ENCODE data around the gene UACA. TPM values are rescaled to one million over a fixed set of nuclear protein-coding genes. Genes with fewer than 3 reads are reported as not detected.

UACA gene
- total RNA-seq, 2 donors from 2014 or later = 49.7 to 67.1 TPM

- DNase-seq = no peak
- Mint-ChIP-seq H3K36me3 (ENCODE audit: low read depth) (no peaks in the 10 kb centered on the region), H3K4me1 (peaks cover 4% of the 10 kb centered on the region), H3K27me3 (ENCODE audit: insufficient read depth) (peaks cover 1% of the 10 kb centered on the region), H3K9me3 (no peaks in the 10 kb centered on the region), H3K27ac (no peak overlapping the region), H3K4me3 (no peak overlapping the region)
- no peaks in the 10 kb centered on the region for H3K9me3 ChIP-seq (ENCODE audit: control insufficient read depth, low read length)
- H3K4me1 ChIP-seq (ENCODE audit: control insufficient read depth, insufficient read depth, low read length) = no peaks in the 10 kb centered on the region
- no peaks in the 10 kb centered on the region for H3K36me3 ChIP-seq (ENCODE audit: control insufficient read depth, insufficient read depth, low read length)
- TF ChIP-seq, protein P1, sequence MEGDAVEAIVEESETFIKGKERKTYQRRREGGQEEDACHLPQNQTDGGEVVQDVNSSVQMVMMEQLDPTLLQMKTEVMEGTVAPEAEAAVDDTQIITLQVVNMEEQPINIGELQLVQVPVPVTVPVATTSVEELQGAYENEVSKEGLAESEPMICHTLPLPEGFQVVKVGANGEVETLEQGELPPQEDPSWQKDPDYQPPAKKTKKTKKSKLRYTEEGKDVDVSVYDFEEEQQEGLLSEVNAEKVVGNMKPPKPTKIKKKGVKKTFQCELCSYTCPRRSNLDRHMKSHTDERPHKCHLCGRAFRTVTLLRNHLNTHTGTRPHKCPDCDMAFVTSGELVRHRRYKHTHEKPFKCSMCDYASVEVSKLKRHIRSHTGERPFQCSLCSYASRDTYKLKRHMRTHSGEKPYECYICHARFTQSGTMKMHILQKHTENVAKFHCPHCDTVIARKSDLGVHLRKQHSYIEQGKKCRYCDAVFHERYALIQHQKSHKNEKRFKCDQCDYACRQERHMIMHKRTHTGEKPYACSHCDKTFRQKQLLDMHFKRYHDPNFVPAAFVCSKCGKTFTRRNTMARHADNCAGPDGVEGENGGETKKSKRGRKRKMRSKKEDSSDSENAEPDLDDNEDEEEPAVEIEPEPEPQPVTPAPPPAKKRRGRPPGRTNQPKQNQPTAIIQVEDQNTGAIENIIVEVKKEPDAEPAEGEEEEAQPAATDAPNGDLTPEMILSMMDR (conservative IDR thresholded peaks at IDR 0.05) = no peak
- no peak overlapping the region for H3K4me3 ChIP-seq (ENCODE audit: low read length)
- H3K27me3 ChIP-seq (ENCODE audit: control insufficient read depth, insufficient read depth, low read length, poor library complexity, severe bottlenecking) = no peaks in the 10 kb centered on the region
- no peak overlapping the region for H3K9ac ChIP-seq (ENCODE audit: extremely low read depth, low read length, poor library complexity, severe bottlenecking)
- no peak overlapping the region for H3K27ac ChIP-seq (ENCODE audit: low read depth, low read length)
- WGBS, 2 experiments (ENCODE audit: insufficient coverage in 1 of 2, insufficient read length in 1 of 2) = 90 to 97% methylated on average over 5 to 12 of the region's 12 CpGs
Measured at GRCh38 chr15:70794596-70795310, 31.4 kb upstream of the UACA start.

GRCh38 chr15:70793694-70794093 lies 30.3 kb upstream of the UACA start:
- H3K9me3 ChIP-seq (ENCODE audit: control insufficient read depth, low read length) = no peaks in the 10 kb centered on the region
- Mint-ChIP-seq H3K4me3 (no peak overlapping the region), H3K36me3 (ENCODE audit: low read depth) (no peaks in the 10 kb centered on the region), H3K9me3 (no peaks in the 10 kb centered on the region), H3K27ac (no peak overlapping the region), H3K4me1 (peaks cover 4% of the 10 kb centered on the region), H3K27me3 (ENCODE audit: insufficient read depth) (peaks cover 1% of the 10 kb centered on the region)
- H3K4me1 ChIP-seq (ENCODE audit: control insufficient read depth, insufficient read depth, low read length) = no peaks in the 10 kb centered on the region
- 87 to 100% methylated on average over 2 to 6 of the region's 6 CpGs for WGBS, 2 experiments (ENCODE audit: insufficient coverage in 1 of 2, insufficient read length in 1 of 2)
- H3K36me3 ChIP-seq (ENCODE audit: control insufficient read depth, insufficient read depth, low read length) = no peaks in the 10 kb centered on the region
- H3K27me3 ChIP-seq (ENCODE audit: control insufficient read depth, insufficient read depth, low read length, poor library complexity, severe bottlenecking) = no peaks in the 10 kb centered on the region
- no peak overlapping the region for H3K27ac ChIP-seq (ENCODE audit: low read depth, low read length)
- no peak for DNase-seq
- H3K4me3 ChIP-seq (ENCODE audit: low read length) = no peak overlapping the region
- TF ChIP-seq, protein P1 (conservative IDR thresholded peaks at IDR 0.05) = no peak
- H3K9ac ChIP-seq (ENCODE audit: extremely low read depth, low read length, poor library complexity, severe bottlenecking) = no peak overlapping the region

DNA sequence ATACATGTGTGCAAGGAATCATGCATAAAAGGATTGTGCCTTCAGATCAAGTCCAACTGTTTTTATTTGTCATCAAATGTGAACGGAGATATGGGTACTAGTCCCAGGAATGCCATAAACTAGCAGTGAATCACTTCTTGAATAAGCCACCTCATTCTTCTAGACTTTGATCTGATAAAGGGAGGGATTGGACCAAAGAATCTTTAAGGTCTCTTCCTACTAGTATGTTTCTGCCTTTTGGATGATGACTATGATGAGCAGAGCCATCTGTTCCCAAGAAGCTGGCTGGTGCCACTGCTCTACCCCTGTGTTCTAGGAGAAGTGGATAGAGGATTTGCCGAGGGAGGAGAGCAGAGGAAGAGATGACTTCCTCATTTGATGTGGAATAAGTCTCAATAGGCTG lies 28.8 kb upstream of the UACA start:
- DNase-seq = no peak
- 89 to 92% methylated on average over 2 of the region's 2 CpGs for WGBS, 2 experiments (ENCODE audit: insufficient coverage in 1 of 2, insufficient read length in 1 of 2)
- H3K27me3 ChIP-seq (ENCODE audit: control insufficient read depth, insufficient read depth, low read length, poor library complexity, severe bottlenecking) = no peaks in the 10 kb centered on the region
- Mint-ChIP-seq H3K27ac (no peak overlapping the region), H3K27me3 (ENCODE audit: insufficient read depth) (peaks cover 1% of the 10 kb centered on the region), H3K4me1 (no peaks in the 10 kb centered on the region), H3K4me3 (no peak overlapping the region), H3K9me3 (no peaks in the 10 kb centered on the region), H3K36me3 (ENCODE audit: low read depth) (no peaks in the 10 kb centered on the region)
- H3K9ac ChIP-seq (ENCODE audit: extremely low read depth, low read length, poor library complexity, severe bottlenecking) = no peak overlapping the region
- no peak overlapping the region for H3K4me3 ChIP-seq (ENCODE audit: low read length)
- no peak overlapping the region for H3K27ac ChIP-seq (ENCODE audit: low read depth, low read length)
- TF ChIP-seq, protein P1 (conservative IDR thresholded peaks at IDR 0.05) = no peak
- no peaks in the 10 kb centered on the region for H3K4me1 ChIP-seq (ENCODE audit: control insufficient read depth, insufficient read depth, low read length)
- no peaks in the 10 kb centered on the region for H3K9me3 ChIP-seq (ENCODE audit: control insufficient read depth, low read length)
- no peaks in the 10 kb centered on the region for H3K36me3 ChIP-seq (ENCODE audit: control insufficient read depth, insufficient read depth, low read length)
